Bronchial epithelial cell (primary cell): ENCODE data around the gene ITGAD. TPM values are rescaled to one million over a fixed set of nuclear protein-coding genes. Genes with fewer than 3 reads are reported as not detected.

ENCODE experiments used
- DNase-seq: peaks from one replicate; pipeline ENCODE4 v3.0.0-alpha.2; 2010; ENCODE audit warnings: low read depth
- FAIRE-seq: peaks from 2 replicates; lab custom pipeline; 2011; peaks lifted over from hg19 to GRCh38; lab: Jason Lieb, UNC
- H3K27me3 ChIP-seq: 2 replicates; pipeline ENCODE4 v1.5.1; 2011; ENCODE audit warnings: low read length; ENCODE audit not compliant: control insufficient read depth, insufficient read depth
- H3K36me3 ChIP-seq: 2 replicates; pipeline ENCODE4 v1.5.1; 2011; ENCODE audit warnings: low read length; ENCODE audit not compliant: control insufficient read depth, insufficient read depth
- H3K4me3 ChIP-seq: 2 replicates; pipeline ENCODE4 v1.5.1; 2011; ENCODE audit warnings: mild to moderate bottlenecking, low read depth, low read length, control low read depth
- total RNA-seq: library from RNA; depleted of rRNA; stranded (reverse); fragments of >200 nt; gene quantifications from 2 replicates; pipeline ENCODE4 v1.2.1, GENCODE V29; 2014
- TF ChIP-seq, protein P1 (sequence below): IDR thresholded peaks from 2 replicates; pipeline ENCODE4 v1.5.1; 2011; ENCODE audit warnings: mild to moderate bottlenecking, moderate library complexity, low read length, control low read depth, inconsistent platforms; ENCODE audit not compliant: insufficient read depth, severe bottlenecking

The ITGAD gene
- total RNA-seq, 1 donor from 2014 or later, result not detected

DNA sequence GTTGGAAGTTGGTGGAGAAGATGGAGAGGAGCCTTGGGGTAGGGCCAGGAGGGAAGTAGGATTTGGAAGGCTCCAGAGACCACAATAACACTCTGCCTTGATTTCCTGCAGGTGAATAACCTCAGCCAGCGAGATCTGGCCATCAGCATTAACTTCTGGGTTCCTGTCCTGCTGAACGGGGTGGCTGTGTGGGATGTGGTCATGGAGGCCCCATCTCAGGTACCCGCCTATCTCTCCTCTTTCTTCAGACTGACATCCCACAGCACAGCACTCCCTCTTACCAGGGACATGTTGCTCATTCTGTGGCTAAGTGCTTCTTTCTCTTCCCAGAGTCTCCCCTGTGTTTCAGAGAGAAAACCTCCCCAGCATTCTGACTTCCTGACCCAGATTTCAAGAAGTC, 30.1 kb downstream of the ITGAD start:
- H3K36me3 ChIP-seq, result no peaks in the 10 kb centered on the region
- H3K4me3 ChIP-seq, result no peak overlapping the region
- FAIRE-seq (no peak), DNase-seq (no peak)
- no peaks in the 10 kb centered on the region for H3K27me3 ChIP-seq
- TF ChIP-seq, protein P1, sequence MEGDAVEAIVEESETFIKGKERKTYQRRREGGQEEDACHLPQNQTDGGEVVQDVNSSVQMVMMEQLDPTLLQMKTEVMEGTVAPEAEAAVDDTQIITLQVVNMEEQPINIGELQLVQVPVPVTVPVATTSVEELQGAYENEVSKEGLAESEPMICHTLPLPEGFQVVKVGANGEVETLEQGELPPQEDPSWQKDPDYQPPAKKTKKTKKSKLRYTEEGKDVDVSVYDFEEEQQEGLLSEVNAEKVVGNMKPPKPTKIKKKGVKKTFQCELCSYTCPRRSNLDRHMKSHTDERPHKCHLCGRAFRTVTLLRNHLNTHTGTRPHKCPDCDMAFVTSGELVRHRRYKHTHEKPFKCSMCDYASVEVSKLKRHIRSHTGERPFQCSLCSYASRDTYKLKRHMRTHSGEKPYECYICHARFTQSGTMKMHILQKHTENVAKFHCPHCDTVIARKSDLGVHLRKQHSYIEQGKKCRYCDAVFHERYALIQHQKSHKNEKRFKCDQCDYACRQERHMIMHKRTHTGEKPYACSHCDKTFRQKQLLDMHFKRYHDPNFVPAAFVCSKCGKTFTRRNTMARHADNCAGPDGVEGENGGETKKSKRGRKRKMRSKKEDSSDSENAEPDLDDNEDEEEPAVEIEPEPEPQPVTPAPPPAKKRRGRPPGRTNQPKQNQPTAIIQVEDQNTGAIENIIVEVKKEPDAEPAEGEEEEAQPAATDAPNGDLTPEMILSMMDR, result no peak

DNA sequence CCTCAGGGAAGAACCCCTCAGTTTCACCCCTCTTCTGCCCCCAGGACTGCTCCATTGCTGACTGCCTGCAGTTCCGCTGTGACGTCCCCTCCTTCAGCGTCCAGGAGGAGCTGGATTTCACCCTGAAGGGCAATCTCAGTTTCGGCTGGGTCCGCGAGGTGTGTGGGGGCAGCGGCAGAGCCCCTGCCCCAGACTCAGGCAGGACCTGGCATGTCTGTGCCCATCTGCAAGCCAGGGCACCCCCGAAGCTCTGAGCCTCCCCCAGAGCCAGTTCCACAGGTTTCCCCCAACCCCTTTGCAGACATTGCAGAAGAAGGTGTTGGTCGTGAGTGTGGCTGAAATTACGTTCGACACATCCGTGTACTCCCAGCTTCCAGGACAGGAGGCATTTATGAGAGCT, 30.7 kb downstream of the ITGAD start:
- Histone ChIP-seq H3K4me3 (no peak overlapping the region), H3K27me3 (no peaks in the 10 kb centered on the region), H3K36me3 (no peaks in the 10 kb centered on the region)
- no peak for FAIRE-seq
- TF ChIP-seq, protein P1, result no peak
- DNase-seq, result no peak

DNA sequence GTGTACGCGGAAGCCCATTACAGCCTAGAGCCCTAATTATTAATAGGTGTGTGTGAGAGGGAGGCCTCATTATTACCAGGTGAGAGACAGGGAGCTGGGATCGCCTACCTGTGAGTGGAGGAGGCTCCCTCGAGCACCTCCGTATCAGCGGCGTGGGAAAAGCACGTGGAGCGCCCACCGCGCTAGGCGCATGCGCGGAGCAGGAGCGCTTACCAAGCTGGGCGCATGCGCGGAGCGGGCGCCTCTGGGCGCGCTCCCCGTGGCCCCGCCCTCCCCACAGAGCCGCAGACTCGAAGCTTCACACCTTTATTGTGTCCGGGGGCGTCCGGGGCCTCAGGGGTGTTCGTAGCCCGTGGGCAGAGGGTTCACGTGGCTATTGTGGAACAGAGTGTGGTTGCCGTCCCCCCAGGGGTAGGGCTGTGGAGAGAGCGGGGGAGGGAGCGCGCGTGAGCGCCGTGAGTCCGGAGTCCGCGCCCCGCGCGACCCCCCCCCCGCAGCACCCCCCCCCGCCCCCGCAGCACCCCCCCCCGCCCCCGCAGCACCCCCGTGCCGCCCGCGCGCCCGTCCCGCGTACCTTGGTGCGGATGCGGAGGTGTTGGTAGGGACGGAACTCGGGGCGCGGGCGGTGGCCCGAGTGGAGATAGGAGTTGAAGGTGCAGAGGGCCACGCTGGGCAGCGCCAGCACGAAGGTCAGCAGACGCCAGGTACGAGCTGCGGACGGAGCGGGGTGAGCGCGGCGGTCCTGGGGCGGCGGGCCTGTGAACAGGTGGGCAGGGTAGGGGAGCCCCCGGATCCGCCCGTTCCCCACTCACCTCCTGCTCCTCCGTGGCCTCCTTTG, 34.5 kb downstream of the ITGAD start:
- TF ChIP-seq, protein P1, result no peak
- Histone ChIP-seq H3K27me3 (no peaks in the 10 kb centered on the region), H3K4me3 (peak overlapping the region; percentile 23), H3K36me3 (no peaks in the 10 kb centered on the region)
- no peak for FAIRE-seq
- DNase-seq, result no peak

DNA sequence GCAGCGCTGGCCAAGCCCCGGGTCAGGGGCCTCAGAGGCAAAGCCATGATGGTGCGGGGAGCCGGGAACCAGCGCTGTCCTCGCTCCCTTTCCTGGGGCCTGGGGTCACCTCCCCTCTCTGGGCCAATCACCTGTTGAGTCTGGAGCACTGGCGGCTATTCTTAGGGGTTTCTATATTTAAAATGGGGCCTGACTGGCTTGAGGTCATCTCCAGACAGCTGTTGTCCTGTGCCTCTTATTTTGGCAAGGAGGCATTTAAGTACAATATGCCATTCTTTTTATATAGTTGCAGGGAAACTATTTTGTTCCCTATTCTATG, 35.1 kb downstream of the ITGAD start, which contains the start of gene COX6A2:
TSS of gene COX6A2 (minus strand) at position 82 of the 319 bp plus-strand sequence. CDS start at position 47, 35 bp downstream.
- H3K4me3 ChIP-seq, result peak within 1 kb of the TSS; percentile 23
- TF ChIP-seq, protein P1, result no peak
- FAIRE-seq, result no peak

DNA sequence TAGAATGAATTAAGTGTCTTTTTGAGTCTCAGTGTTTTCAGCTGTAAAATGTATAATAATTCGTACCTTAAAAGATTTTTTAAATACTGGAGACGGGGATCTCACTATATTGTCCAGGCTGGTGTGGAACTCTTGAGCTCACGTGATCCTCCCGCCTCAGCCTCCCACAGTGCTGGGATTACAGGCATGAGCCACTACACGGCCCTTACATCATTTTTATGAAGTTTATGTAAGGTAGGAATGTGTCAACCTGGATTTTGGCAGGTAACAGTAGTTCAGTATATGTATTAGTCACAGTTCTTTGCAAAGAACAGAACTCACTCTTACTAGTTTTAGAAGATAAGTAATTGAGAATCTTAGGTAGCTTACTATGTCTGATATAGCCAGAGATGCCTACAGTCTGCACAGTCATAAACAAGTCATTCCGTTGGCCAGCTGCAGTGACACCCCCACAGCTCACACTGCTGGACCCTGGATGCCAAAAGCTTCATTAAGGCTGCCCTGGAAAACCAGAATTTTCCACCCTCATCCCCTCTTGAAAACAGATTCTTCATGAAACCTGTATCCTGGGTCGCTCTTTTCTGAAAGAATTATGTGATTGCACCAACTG, 35.6 kb downstream of the ITGAD start:
- peak; percentile 66 for DNase-seq
- H3K27me3 ChIP-seq, result no peaks in the 10 kb centered on the region
- H3K4me3 ChIP-seq, result no peak overlapping the region
- TF ChIP-seq, protein P1, result no peak
- FAIRE-seq, result no peak
- no peaks in the 10 kb centered on the region for H3K36me3 ChIP-seq

More for the DNA sequence above, 35.1 kb downstream of the ITGAD start, which contains the start of gene COX6A2:
- Histone ChIP-seq H3K36me3 (no peaks in the 10 kb centered on the region), H3K27me3 (no peaks in the 10 kb centered on the region)
- no peak for DNase-seq
